Spleen (tissue), 7 donors: ENCODE results near the gene KIAA1217.

Source experiments
- CTCF ChIP-seq, 11 experiments: fragments of 200-600 bp in 7 of 11; fragments of 450-650 bp in 4 of 11; sonication (generic) in 4 of 11; IDR thresholded peaks in 8 of 11; conservative IDR thresholded peaks in 3 of 11; 1 replicate in 7 of 11; 2 replicates in 4 of 11; pipeline versions ENCODE4 v1.4.0 to v1.8.0; 2016 to 2021; ENCODE audit warnings: antibody characterized with exemption in 11 of 11, inconsistent platforms in 4 of 11, mild to moderate bottlenecking in 1 of 11
- POLR2A ChIP-seq, 3 donors: fragments of 450-650 bp; IDR thresholded peaks; one replicate each; pipeline ENCODE4 v1.5.1; 2017; ENCODE audit warnings: antibody characterized with exemption in 3 of 3, mild to moderate bottlenecking in 1 of 3
- POLR2AphosphoS5 ChIP-seq, 3 donors: sonication (generic); formaldehyde crosslinking; IDR thresholded peaks; one replicate each; pipeline ENCODE4 v1.5.1; 2017; ENCODE audit warnings: antibody characterized with exemption in 3 of 3
- donor health status: DM: no; HTN: no; CAD: no; lungs with moderate emphysema.
- donor health status: DM: no; HTN: no; CAD: no.
- donor health status: DM: no; HTN: no; CAD: no.

GRCh38 chr10:24193330-24193729, 15.6 kb upstream of the KIAA1217 start:
- TF ChIP-seq CTCF (IDR thresholded peaks at IDR 0.05 in 8 of 11, conservative IDR thresholded peaks at IDR 0.05 in 3 of 11), result no peak
- TF ChIP-seq POLR2A (IDR thresholded peaks at IDR 0.05), result no peak
- no peak for TF ChIP-seq POLR2AphosphoS5 (IDR thresholded peaks at IDR 0.05)
